WI38 (cell line): ENCODE results near the gene VAPA.

Experiments used
- H3K4me3 ChIP-seq: 2 replicates; pipeline ENCODE4 v1.5.1; 2011; ENCODE audit warnings: low read depth, mild to moderate bottlenecking, control low read depth, low read length
- TF ChIP-seq, protein P1 (sequence below): IDR thresholded peaks from 2 replicates; pipeline ENCODE4 v1.5.1; 2012; ENCODE audit warnings: low read depth, mild to moderate bottlenecking, control low read depth, low read length

Gene VAPA

DNA sequence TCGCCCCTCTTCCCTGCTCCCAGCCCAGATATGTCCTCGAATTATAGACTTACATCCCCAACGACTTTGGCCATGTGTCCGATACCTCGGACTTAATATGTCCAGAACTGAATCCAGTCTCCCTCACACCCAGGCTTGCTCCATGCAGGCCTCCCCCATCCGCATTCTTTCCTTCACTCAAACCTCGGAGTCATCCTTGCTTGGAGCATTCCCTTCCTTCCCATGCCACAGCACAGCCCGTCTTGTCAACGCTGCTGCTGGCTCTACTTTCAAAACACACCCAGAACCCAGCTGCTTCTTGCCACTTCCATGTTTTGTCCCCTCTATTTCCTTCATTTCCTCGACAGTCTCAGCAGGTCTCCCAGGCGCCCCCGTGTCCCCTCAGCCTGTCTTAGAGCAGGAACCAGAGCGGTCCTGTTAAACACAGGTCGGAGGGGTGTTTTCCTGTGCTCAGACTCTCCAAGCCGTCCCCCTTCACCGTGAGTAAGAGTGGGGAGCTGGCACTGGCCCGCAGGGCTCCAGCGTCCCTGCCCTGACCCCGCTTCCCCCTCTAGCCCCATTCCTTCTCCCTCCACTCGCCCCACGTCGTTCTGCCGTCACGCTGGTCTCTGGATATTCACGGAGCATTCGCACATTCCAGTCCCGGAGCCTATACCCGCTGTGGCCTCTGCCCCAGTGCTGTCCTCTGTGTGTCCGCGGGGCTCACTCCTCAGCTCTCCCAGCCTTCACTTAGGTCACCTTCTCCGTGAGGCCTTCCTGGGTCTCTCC lies 54.4 kb downstream of the VAPA start:
- no peak overlapping the region for H3K4me3 ChIP-seq
- TF ChIP-seq, protein P1, sequence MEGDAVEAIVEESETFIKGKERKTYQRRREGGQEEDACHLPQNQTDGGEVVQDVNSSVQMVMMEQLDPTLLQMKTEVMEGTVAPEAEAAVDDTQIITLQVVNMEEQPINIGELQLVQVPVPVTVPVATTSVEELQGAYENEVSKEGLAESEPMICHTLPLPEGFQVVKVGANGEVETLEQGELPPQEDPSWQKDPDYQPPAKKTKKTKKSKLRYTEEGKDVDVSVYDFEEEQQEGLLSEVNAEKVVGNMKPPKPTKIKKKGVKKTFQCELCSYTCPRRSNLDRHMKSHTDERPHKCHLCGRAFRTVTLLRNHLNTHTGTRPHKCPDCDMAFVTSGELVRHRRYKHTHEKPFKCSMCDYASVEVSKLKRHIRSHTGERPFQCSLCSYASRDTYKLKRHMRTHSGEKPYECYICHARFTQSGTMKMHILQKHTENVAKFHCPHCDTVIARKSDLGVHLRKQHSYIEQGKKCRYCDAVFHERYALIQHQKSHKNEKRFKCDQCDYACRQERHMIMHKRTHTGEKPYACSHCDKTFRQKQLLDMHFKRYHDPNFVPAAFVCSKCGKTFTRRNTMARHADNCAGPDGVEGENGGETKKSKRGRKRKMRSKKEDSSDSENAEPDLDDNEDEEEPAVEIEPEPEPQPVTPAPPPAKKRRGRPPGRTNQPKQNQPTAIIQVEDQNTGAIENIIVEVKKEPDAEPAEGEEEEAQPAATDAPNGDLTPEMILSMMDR = no peak

DNA sequence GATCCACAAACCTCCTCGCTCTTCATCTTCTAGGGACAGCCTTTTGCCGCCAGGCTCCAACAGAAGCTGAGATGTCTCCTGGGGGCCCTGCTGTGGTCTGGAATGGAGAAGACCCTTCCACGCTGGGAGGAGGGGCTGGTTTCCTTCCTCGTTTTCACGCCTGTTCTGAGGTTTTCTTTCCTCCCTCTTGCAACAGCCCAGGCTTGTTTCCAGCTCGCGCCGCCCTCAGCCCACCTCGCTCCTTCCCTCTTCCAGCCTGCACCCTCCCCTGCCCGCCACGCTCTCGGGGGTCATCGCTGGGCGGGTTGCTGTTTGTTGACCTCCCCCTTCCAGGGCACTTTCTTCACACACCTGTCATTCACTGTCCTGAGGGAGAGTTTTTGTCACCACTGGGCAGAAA lies 55.4 kb downstream of the VAPA start:
- H3K4me3 ChIP-seq = no peak overlapping the region

DNA sequence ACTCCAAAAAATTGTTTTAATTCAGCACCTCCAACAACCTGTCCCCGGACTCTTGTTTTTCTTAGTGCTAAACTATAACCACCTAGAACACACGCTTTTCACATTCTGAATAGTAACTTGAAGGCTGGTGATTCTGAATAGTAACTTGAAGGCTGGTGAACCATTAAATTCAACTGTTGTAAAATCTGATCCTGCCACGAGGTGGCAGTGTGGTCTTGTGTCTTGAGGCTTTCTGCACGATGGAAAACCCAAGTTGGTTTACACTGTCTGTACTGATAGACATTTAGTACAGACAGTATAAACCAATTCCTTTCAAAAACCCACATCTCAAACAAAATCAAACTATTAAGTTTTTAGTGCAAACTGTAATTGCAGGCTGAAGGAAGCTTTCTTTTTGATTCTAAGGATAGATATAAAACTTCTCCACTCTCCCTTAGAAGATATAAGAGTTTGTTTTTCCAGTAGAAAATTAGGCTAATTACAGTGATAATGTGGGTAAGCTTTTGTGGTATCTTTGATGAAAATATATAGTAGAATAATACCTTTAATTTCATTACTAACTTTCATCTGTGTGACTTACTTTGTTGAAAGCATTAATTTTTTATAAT lies 57.6 kb downstream of the VAPA start:
- H3K4me3 ChIP-seq = no peak overlapping the region
- TF ChIP-seq, protein P1 = peak; percentile 43

More for the DNA sequence above, 55.4 kb downstream of the VAPA start:
- TF ChIP-seq, protein P1 = no peak

DNA sequence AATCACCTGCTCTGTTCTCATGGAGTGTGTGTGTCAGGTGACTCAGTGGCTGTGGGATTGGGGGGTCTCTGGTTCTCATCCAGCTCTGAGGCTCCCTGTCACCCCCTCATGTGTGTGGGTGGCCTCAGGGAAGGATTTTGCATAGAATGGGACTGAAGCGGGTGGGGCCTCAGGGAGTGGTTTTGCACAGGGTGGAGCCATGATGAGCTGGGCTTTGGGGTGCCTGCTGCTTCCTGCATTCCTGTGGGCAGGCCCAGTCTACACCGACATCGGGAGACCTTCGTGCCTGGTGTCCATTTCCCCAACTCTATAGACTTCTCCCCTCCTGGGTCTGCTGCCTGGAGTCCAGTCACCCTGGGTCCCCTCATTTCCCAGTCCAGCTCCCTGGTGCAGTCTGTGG lies 59.7 kb downstream of the VAPA start:
- H3K4me3 ChIP-seq = no peak overlapping the region
- TF ChIP-seq, protein P1 = no peak

DNA sequence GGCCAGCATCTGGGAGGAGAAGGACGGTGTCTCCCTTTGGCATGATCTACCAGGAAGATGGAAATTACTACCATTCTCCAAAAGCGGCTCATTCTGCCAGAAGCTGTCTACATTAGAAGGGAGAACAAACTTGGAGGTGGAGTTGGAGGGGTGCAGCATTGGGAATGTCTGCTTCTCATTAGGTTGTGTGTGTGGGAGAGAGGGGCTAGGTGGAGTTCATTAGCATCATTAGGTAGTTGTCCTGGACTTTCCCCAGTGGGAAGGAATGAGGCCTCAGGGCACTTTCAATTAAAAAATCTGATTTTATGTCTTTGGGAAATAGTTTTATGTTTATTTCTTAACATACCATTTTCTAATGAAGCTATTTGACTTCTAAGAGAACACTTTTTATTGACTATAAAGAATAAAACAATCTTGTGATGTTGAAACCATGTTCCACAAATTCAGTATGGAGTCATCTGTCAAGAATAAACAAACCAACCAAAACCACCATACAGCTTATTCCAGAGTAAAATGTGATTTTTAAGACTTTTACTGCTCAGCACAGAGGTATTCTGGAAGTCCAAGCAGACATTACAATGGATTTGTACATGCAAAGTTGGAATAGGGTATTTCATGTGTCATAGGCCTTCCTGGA lies 60.6 kb downstream of the VAPA start:
- no peak overlapping the region for H3K4me3 ChIP-seq
- TF ChIP-seq, protein P1 = no peak

DNA sequence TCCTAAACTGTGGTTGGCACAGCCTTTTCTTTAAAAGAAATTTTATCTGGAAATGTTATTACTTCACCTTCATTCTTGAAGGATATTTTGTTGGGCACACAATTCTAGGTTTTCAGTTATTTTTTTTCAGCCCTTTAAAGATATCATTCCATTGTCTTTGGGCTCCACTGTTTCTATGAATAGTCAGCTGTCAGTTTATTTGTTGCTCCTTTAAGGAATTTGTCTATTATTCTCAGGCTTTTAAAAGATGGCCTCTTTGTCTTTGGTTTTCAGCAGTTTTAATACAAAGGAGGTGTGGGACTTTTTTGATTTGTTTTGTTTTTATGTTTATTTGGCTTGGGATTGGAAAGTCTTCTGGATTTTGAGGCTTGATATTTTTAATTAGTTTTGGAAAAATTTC lies 61.8 kb downstream of the VAPA start:
- H3K4me3 ChIP-seq = no peak overlapping the region
- TF ChIP-seq, protein P1 = no peak

DNA sequence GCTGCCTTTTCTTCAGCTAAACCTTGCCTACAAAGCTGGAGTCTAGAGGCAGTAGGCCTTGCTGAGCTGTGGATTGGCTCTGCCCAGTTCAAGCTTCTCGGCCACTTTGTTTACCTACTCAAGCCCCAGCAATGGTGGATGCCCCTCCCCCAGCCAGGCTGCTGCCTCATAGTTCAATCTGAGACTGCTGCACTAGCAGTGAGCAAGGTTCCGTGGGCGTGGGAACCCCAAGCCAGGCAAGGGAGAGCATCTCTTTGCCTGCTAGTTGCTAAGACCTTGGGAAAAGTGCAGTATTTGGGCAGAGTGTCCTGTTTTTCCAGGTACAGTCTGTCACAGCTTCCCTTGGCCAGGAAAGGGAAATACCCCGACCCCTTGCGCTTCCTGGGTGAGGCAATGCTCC lies 68.9 kb downstream of the VAPA start:
- TF ChIP-seq, protein P1 = no peak
- H3K4me3 ChIP-seq = no peak overlapping the region
